Right renal cortex interstitium (tissue), 3 donors: ENCODE measurements around the gene PBX1. TPM values are rescaled to one million over a fixed set of nuclear protein-coding genes. Genes with fewer than 3 reads are reported as not detected.

ENCODE experiments used
- DNase-seq, 3 donors: peaks; one replicate each; pipeline ENCODE4 v3.0.0-alpha.2; 2013; ENCODE audit warnings: low read depth in 3 of 3, low spot score in 2 of 3
- polyA plus RNA-seq, 3 donors: library from polyadenylated mRNA; unstranded; fragments of 120-200 nt; gene quantifications; one replicate each; pipeline ENCODE4 v1.2.1, GENCODE V29; 2013; ENCODE audit not compliant: insufficient read length in 3 of 3

The PBX1 gene
- polyA plus RNA-seq, 3 donors: 146 to 171 (median 170) TPM

DNA sequence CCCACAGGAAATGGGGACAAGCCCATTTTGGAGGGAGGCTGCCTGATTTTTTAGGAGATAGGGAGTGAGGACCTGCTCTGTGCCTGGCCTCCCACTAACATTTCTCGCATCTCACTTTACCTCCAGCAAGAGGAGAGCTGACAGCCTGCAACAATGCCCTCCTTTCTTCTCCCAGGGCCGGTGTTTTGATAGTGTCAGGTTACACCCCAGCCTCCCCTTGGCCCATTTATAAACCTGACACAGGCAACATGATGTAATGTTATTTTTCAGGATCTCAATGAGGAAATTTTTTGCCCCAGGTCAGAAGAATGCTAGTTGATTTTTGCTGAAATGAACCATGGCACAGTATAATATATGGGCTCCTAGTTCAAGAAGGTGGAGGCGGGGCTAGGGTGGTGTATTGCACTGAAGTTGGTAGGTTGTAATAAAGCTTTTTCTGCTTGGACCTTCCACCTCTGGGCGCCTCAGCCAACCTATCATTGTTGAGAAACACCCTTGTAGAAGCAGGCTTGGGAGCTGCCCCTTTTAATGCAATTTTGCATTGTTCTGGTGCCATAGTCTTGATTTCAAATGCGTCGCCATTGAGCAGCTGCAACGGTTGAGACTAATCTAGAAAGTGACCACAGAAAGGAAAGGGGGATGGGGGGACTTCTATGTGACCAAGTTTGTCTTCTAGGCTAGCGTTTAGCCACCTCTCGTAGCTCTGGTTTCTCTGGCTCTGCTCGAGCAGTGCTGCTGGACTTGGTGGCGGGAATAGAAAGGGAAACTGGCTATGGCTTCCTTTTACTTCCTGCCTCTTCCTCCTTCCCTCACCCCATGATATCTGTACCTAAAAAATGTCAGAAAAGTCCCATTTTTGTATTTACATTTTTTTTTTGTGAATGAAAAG is 53.0 kb downstream of the PBX1 start:
- peak in 1 of 3 donors; percentile 86 for DNase-seq

DNA sequence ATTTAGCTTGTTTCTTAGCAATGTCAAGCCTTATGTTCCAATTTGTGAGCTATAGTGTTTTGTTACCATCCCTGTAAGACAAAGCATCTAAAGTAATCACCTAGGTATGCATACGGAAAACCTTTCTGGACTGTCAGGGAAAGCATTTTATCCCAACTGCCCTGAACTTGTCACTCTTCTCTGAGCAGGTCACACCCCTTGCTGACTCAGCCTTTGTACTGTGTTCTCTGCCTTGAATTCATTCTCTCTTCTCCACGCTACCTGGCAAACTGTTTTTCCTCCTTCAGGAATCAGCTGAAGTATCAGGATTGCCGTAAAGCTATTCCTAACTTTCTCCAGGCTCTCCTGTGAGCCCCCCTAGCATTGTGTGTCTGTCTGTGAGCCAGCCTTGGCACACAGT is 54.2 kb downstream of the PBX1 start:
- DNase-seq: no peak

DNA sequence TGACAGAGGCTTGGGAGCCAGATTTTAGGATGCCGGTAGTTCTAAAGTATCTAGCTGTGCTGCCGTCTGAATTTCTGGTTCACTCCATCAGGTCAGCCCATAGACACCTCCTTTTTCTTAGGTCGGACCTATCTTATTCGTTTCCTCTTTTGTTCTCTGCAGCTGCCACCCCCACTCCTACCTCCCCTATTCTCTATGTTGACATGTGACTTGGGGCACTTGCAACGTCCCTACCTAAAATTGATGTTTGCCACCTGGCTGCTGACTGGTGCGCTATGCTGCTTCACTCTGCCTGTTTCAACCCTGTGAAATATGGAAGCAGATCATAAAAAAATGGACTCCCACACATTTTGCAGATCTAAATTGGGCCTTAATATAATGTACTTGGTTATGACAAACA is 55.3 kb downstream of the PBX1 start:
- no peak for DNase-seq

DNA sequence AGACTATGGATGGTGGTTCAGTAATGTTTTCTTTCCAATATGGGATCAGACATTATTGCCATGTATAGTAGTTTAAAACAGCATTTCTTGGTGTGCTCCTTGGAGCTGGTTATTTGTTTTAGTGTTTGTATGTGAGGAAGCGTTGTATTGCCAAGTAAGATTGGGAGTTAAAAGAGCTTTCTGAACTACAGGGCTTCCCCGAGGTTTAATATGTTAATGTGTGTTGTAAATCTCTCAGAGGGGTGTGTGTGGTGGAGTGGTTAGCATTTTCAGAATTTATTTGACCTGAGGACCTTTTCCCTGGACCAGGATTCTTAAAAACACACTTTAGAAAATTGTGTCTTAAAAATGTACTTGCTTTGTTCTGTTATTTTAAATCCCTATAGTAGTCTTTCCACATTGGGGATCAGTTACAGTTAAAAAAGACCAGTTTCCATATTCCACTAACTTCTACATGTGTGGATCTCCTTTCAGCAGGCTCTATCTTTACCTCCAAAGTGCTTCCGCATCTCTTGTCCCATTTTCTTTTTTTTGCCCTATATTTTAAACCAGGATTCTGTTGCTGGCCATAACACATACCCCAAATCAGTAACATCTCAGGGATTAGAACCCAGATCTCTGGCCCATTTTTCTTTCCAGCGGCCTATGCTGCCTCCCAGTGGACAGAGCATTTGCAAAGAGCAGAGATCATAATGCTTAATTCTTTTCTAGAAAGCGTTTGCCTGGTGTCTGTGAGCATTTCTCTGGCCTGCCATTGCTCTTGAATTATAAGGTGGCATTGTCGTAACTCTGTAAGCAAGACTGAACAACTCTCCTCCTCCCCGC is 58.6 kb downstream of the PBX1 start:
- DNase-seq: no peak

DNA sequence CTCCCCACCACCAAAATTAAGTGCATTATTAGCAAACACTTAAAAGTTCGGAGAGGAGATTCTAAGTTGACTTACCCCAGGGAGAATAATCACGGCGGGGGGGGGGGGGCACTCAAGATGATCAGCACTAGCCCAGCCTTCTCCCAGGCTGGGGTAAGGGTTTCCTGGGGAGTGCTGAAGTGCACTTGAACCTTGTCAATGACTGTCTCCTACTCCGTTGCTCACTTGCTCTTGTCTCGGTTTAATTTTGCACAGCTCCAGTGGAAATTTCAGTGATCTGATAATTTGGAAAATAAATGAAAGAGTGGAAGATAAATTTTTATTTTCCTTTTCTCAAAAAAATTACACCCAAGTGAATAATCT is 59.2 kb downstream of the PBX1 start:
- DNase-seq: no peak

DNA sequence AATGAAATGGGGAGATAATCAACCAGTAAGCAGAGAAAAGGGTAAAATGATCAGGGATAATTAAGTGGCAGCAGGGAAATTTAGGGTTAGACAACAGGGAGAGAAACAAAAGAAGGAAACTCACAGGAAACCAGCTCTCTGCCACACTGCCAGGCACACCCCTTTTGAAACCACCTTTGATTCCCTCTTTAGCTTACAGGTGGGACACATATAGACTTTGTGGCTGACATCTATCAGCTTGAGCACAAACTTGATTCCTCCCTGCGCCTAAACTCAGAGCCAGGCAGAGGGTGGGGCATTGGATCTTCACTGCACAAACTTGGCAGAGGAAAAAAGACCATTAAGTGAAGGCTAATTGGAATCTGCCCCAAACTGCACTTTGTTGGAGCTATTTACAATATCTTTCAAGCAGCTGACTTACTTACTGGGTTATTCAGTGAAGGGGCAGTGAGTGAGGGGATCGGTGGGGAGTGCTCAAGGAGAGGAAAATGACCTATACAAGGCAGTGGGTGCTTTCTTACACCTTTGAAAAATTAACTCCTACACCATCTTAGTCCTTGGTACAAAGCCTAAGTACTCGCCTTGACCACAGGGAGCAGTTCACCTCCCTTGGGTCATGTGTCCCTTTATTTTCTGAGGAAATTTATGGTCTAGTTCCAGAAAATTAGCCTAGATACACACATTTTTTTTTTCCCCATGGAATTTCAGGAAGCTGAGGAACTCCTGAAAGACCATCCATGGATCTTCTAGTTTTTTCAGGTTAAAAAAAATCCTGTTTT is 60.2 kb downstream of the PBX1 start:
- DNase-seq: no peak

DNA sequence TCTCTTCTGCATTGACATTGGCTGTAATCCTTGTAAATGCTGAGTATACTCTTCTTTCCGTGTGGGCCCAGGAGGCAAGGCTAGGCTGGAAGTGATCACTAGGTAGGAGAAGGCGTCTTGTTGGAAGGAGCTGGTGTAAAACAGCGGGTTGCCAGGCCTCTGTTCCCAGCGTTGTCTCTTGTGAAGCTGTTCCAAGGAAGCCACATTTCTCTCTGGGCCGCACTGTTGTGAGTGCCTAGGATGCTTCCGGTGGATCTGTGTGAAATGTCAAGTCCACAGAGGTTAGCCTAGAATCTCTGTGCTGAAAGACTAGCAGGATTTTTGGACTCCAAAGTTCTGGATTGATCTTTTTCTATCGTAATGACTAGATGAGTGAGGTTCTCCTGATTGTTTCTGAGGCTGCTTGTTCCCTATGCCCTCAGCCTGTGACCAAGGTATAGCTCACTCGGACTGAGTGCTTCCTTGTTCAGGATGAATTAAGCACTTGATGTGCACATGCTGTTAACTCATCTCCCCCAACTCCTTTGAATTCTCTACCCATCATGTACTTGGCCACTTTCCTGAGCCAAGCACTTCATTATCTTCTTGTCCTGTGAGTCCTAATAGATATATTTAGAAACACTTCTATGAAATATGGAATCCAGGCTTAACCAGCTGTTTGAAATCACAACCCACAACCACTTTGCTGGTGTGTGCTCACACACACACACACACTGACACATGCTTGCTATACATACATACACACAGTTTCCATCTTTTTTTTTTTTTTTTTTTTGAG is 63.3 kb downstream of the PBX1 start:
- DNase-seq: no peak

DNA sequence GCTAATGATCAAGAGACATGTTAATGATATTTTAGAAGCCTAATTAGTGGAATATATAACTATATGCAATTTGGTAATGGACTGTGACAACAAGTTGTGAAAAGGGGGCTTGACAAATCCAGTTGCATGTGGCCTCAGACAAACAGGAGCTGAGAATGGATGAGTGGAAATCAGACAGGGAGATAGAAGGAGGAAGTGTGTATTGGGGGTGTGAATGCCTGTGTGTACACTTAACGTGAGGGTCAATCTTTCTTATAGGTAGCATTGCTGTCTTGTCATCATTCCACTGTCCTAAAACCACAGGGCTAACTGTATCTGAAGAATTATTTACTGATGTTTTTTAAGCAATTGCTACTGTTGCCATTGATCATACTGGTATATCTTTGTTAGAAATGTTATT is 64.8 kb downstream of the PBX1 start:
- DNase-seq: no peak

DNA sequence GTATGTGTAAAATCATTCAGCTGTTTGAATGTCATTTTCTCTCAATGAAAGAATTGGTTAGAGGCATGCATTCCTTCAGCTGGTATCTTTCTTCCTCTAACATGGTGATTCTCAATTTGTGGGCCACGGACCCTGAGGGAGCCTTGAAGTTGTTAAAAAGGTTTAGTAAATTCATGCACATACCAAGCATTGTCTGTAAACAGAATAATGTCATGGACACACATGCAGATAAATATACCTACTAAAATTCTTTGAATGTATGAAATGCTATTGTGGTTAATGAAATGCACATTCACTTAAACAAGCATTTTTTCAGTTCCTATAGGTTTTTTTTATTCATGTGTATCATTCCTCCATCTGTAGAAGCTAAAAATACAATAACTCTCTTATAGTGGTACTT is 65.4 kb downstream of the PBX1 start:
- no peak for DNase-seq

DNA sequence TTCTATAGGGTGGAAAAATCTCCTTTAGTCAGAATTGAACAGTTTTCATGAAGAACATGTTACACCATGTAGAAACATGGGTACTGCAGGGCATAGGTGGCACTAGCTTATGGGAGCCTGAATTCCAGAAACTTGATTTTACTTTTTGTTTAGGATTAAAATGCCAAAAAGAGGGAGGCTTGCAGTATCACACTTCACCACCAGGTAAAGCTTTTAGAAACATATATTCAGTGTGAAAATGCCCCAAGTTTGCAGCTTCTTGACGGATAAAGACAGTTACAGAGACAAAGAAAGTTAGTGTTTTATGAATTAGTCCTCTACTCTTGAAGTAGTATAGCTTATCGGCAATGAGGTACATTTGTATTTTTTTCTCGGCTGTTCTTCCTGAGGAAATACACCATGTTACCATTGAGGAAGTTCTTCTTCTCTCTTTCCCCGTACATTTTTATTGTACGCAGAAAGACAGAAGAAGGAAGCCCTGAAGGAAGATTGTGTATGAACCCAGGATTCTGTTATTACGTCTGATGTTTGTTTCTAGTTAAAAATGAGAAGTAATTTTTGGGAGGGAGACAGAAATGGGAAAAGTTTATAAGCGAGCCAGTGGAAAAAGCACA is 66.1 kb downstream of the PBX1 start:
- DNase-seq: no peak

DNA sequence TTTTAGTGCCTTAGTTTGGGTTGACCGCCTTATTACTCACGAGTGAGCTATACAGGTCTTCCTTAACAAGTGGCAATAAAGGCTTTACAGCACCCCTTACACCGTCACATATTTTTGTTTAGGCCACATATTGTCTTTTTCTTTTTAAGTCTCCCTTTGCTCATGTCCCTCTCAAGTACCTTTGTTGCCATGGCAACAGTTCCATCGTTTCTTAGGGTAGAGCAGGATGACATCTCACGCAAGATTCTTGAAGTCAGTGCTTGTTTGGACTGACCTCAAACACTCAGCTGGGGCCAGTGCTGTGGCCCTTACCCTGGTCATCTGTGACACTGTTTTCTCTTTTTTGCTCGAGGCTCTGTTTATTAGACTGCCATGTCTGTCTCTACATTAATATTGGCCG is 69.8 kb downstream of the PBX1 start:
- DNase-seq: no peak

DNA sequence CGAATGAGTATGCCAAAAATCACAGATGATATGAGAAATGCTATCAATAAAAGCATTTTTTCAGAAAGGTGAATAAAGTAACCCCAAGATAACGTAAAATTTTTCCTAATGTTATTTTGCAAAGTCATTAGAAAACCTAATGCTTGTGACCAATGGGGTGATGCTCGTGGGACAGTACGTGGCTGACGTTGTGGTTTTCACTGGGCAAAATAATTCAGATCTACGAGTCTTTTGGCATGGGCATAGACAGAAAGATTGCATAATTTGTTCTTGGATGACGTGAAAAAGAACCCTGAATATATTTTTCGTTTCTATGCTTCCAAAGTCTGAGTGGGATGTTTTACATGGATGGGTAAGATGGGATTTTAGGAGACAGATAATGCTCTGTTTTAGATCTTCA is 71.0 kb downstream of the PBX1 start:
- no peak for DNase-seq

DNA sequence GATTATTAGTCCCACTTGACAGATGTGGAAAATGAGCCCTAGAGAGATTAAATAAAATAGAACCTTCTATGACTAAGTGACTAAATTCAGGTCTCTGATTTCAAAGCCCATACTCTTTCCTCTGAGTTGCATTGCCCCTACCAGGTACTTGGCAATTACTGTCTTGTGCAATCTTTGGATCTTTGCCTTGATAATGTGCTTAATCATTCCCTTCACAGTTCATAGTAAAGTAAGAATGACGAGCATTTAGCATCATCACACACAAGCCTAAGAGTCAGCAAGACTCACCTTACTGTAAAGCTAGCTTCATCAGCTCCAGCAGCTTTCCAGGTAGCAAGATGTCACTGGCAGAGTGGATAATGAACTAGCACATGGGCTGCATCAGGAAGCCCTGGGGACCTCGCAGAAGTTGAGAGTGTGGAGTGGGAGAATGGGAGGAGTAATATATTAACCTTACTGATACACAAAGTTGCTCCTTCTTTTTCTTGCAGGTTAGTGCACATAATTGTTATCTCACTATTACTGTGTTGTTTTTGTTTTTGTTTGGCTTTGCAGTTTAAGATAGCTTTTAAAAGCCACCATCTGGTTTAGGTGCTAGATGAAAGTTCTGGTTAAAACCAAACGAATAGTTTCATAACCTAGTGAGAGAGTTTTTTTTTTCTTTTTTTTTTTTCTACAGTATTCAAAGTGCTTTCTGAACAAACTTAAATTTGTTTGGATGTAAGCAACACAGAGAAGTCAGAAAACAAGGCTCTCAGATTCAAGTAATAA is 71.8 kb downstream of the PBX1 start:
- no peak for DNase-seq

DNA sequence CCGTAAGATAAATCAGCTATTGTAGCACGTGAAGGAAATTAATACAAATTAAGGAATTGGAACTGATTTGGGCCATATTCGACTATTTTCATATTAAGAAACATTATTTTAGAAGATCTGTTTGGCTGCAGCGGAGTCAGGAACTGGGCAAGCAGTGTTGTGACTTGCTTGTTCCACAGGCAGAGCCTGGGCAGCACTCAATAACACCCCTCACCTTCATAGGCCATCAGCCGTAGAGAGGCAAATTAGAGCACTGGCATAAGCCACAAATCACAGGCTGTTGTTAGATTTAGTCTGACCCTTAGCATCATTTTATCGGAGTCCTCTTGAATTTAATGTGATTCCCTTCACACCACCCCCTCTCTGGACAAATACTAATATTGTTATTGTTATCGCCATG is 72.8 kb downstream of the PBX1 start:
- DNase-seq: no peak

DNA sequence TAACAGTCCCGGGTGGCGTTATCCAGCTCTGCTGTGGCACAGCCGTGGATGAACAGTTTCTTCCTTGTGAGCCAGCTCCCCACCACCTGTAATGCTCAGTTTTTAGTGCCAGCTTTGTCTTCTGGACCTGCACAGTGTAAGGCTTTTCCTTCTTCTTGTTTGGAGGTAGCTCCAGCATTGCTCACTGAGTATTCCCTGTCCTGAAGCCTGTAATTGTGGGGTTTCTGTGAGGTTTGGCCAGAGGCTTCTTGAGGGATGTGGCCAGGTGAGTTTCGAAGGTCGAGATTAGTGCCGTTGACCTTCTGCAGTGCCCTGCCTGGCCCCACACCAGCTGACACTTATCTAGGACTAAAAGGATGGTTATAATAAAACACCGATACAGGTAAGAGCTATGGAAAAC is 75.0 kb downstream of the PBX1 start:
- DNase-seq: no peak

DNA sequence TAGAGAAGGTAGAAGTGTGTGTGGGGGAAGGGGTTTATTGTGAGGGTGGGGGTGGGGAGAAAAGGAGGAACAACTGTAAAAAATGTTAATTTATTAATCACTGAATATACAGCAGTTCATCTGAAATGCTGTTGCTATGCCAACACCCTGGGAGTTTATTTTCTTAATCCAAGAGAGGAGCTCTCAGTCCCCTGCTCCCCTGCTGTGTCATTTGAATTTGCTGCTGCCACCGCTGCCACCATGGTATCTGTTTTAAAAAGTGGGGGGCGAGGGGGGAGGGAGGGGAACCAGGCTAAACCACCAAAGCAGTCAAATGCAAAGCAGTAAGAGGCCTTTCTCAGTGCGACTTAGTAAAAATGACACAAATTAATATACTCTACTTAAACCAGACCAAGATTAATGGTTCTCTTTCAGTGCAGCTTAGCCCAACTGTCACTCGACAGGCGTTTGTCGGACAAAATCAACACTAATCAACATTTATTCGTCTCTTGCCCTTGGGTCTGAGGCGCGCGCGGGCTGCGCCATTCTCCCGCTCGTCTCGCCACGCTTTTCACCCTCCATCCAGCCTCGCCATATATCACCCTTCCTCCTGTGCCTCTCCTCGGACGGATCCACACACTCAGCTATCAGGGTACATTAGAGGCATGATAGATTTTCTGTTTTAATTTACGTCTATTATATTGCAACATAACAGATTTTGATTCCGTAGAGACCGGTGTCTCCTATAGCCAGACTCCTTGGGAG is 76.2 kb downstream of the PBX1 start:
- no peak for DNase-seq

DNA sequence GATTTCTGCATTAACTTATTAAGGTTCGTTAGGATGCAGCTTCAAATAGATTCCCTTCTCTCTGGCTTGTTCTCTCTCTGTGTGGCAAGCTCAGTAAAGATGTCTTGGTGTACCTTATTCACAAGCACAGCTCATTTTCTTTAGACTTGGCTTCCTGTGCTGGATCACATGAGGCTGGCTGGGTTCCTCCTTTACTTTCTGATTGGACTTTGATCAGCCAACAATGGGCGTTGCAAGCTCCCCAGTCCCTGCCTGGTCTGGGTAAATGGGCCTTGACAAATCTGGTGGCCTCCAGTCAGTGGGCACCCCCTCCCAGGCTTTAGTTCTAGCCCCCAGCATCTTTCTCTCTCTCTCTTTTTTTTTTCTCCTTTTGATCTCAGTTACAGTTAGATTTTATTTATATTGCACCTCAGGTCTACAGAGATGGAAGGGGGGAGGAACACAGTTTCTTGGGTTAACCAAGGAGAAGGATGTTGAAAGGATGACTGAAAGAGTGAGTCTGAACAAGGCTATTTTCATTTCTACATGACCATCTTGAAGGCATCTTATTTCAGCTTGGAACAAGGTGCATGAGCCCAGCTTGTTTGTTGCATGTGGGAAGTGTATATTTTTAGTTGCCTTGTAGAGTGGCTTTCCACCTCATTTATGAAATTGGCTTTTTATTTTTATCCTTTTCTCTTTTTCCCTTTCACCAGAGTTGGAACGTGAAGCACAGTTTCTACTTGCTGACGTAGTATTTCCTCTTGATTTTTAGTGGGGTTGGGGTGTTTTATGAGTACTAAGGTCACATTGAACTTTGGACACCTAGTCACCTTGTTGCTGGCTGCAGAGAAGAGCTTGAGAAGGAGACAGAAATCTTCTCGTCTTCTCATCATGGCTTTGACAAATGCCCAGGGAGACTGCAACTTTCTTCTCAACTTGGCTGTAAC is 77.1 kb downstream of the PBX1 start:
- no peak for DNase-seq

DNA sequence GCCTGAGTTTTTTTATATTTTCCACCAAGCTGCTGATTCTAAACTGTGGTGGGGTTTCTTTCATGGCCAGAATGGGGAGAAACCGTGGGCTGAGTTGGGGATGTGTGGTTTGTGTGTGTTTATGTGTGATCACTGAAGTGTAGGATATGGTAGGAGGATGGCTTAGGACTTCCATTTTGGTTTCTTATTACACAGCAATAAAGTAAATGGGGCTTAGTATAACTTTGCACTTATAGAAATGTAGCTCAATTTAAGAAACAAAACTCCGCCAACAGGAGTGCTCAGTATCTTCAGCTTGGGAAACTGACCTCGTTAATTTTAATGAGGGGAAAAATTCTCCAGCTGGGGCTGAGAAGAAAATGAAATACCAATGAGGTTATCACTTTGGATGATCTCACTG is 77.8 kb downstream of the PBX1 start:
- no peak for DNase-seq
